Breast epithelium (tissue), 4 donors: ENCODE measurements around the gene ZNF45. TPM values are rescaled to one million over a fixed set of nuclear protein-coding genes. Genes with fewer than 3 reads are reported as not detected.

Source experiments
- DNase-seq, 2 donors: peaks; one replicate each; pipeline ENCODE4 v3.0.0-alpha.2; 2019; ENCODE audit warnings: low spot score in 2 of 2
- H3K27ac ChIP-seq, 2 donors: fragments of 200-600 bp; sonication (generic) in 1 of 2; one replicate each; pipeline ENCODE4 v1.5.1; 2016 to 2019; ENCODE audit warnings: mild to moderate bottlenecking in 1 of 2
- H3K27me3 ChIP-seq, 2 donors: fragments of 200-600 bp; sonication (generic) in 1 of 2; one replicate each; pipeline versions ENCODE4 v1.5.1 to v1.6.0; 2017 to 2019; ENCODE audit warnings: control low read depth in 1 of 2, mild to moderate bottlenecking in 1 of 2
- H3K36me3 ChIP-seq: fragments of 200-600 bp; one replicate; pipeline ENCODE4 v1.5.1; 2019
- H3K4me1 ChIP-seq, 2 donors: fragments of 200-600 bp; sonication (generic); one replicate each; pipeline ENCODE4 v1.5.1; 2016 to 2019; ENCODE audit warnings: control low read depth in 1 of 2
- H3K4me3 ChIP-seq, 3 donors: fragments of 200-600 bp; sonication (generic); 1 replicate in 2 of 3; 2 replicates in 1 of 3; pipeline ENCODE4 v1.5.1; 2016 to 2019; ENCODE audit warnings: mild to moderate bottlenecking in 3 of 3, moderate library complexity in 2 of 3
- H3K9me3 ChIP-seq, 2 donors: fragments of 200-600 bp; sonication (generic) in 1 of 2; one replicate each; pipeline ENCODE4 v1.5.1; 2016 to 2019; ENCODE audit warnings: control low read depth in 1 of 2
- POLR2A ChIP-seq: fragments of 450-650 bp; IDR thresholded peaks from one replicate; pipeline ENCODE4 v1.6.1; 2016; ENCODE audit warnings: antibody characterized with exemption, mild to moderate bottlenecking, moderate library complexity
- POLR2AphosphoS5 ChIP-seq, 3 donors: sonication (generic); formaldehyde crosslinking; IDR thresholded peaks; one replicate each; pipeline ENCODE4 v1.6.1; 2017; ENCODE audit warnings: antibody characterized with exemption in 3 of 3
- intact Hi-C: fragments of 100-400 bp; cut with DNase I; formaldehyde crosslinking; loops from one replicate; pipeline ENCODE4 v1.15.1; 2023; ENCODE audit warnings: low total_unique reads
- total RNA-seq, 3 donors: library from RNA; depleted of rRNA; stranded (reverse); fragments of >200 nt; gene quantifications; one replicate each; pipeline ENCODE4 v1.1.0, GENCODE V29; 2016
- TF ChIP-seq, protein P1 (sequence below), 3 donors: fragments of 450-650 bp; IDR thresholded peaks; one replicate each; pipeline ENCODE4 v1.5.1; 2016 to 2017; ENCODE audit warnings: antibody characterized with exemption in 3 of 3, mild to moderate bottlenecking in 3 of 3, moderate library complexity in 3 of 3

Gene ZNF45
- total RNA-seq, 3 donors from 2014 or later = 9.8 to 29.7 (median 19.3) TPM

DNA sequence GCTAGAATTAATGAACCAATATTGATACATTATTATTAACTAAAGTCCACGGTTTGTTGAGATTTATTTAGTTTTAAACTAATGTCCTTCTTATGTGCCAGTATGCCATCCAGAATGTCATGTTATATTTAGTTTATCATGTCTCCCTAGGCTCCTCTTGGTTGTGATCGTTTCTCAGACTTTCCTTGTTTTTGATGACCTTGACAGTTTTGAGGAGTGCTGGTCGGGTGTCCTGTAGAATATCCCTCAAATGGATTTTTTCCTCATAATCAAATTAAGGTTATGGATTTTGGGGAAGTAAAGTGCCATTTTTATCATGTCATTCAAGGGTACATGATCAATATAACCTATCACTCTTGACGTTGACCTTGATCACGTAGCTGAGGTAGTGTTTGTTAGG is 6.1 kb upstream of the ZNF45 start:
- Histone ChIP-seq H3K27me3 (no peaks in the 10 kb centered on the region), H3K9me3 (peaks cover 0 to 4% of the 10 kb centered on the region in 2 donors), H3K4me1 (no peaks in the 10 kb centered on the region), H3K4me3 (no peak overlapping the region), H3K36me3 (no peaks in the 10 kb centered on the region), H3K27ac (no peak overlapping the region)
- TF ChIP-seq POLR2AphosphoS5 (IDR thresholded peaks at IDR 0.05) = no peak
- TF ChIP-seq, protein P1, sequence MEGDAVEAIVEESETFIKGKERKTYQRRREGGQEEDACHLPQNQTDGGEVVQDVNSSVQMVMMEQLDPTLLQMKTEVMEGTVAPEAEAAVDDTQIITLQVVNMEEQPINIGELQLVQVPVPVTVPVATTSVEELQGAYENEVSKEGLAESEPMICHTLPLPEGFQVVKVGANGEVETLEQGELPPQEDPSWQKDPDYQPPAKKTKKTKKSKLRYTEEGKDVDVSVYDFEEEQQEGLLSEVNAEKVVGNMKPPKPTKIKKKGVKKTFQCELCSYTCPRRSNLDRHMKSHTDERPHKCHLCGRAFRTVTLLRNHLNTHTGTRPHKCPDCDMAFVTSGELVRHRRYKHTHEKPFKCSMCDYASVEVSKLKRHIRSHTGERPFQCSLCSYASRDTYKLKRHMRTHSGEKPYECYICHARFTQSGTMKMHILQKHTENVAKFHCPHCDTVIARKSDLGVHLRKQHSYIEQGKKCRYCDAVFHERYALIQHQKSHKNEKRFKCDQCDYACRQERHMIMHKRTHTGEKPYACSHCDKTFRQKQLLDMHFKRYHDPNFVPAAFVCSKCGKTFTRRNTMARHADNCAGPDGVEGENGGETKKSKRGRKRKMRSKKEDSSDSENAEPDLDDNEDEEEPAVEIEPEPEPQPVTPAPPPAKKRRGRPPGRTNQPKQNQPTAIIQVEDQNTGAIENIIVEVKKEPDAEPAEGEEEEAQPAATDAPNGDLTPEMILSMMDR (IDR thresholded peaks at IDR 0.05) = no peak
- no peak for TF ChIP-seq POLR2A
- intact Hi-C loops = no loop called here
- DNase-seq = no peak

DNA sequence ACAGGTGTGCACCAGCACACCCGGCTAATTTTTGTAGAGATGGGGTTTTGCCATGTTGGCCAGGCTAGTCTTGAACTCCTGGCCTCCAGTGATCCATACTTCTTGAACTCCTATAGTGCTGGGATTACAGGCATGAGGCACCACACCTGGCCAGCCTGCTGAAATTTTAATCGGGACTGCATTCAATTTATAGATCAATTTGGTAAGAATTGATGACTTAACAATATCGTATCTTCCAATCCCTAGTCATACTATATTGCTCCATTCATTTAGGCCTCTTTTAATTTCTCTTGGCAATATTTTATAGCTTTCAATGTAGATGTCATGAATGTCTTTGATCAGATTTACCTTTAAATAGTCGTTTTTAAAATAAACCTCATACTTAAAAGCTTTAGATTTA is 5.6 kb upstream of the ZNF45 start:
- Histone ChIP-seq H3K27me3 (no peaks in the 10 kb centered on the region), H3K9me3 (peaks cover 0 to 4% of the 10 kb centered on the region in 2 donors), H3K27ac (no peak overlapping the region), H3K36me3 (no peaks in the 10 kb centered on the region), H3K4me1 (no peaks in the 10 kb centered on the region), H3K4me3 (no peak overlapping the region)
- DNase-seq = no peak
- intact Hi-C loops = no loop called here
- TF ChIP-seq POLR2AphosphoS5 (IDR thresholded peaks at IDR 0.05) = no peak
- TF ChIP-seq, protein P1 (IDR thresholded peaks at IDR 0.05) = no peak
- no peak for TF ChIP-seq POLR2A

DNA sequence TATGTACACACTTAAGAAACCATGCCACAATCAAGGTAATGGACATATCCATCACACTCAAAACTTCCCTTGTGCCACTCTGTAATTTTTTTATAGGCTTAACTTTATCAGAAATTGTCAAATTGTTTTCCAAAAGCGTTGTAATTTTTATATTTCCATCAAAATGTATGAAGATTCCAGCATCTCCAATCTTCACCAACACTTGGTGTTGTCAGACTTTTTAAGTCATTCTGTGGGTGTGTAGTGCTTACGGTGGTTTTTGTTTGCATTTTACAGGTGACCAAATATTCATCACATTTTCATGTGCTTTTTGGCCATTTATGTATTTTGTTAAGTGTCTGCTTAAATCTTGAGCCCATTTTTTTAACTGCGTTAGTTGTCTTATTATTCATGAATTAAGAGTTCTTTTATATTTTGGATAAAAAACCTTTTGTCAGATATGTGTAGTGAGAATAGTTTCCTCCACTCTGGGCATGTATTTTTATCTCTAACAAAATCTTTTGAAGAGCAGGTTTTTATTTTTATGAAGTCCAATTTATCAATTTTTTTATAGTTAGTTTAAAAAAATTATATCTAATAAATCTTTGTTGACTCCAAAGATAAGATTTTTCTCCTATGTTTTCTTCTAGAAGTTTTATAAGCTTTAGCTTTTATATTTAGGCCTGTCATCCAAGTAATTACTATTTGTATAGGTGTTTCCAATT is 4.6 kb upstream of the ZNF45 start:
- TF ChIP-seq POLR2A = no peak
- TF ChIP-seq, protein P1 (IDR thresholded peaks at IDR 0.05) = no peak
- no peak for TF ChIP-seq POLR2AphosphoS5 (IDR thresholded peaks at IDR 0.05)
- intact Hi-C loops = no loop called here
- Histone ChIP-seq H3K4me3 (no peak overlapping the region), H3K36me3 (no peaks in the 10 kb centered on the region), H3K4me1 (no peaks in the 10 kb centered on the region), H3K27me3 (no peaks in the 10 kb centered on the region), H3K9me3 (peaks cover 0 to 4% of the 10 kb centered on the region in 2 donors), H3K27ac (no peak overlapping the region)
- no peak for DNase-seq

DNA sequence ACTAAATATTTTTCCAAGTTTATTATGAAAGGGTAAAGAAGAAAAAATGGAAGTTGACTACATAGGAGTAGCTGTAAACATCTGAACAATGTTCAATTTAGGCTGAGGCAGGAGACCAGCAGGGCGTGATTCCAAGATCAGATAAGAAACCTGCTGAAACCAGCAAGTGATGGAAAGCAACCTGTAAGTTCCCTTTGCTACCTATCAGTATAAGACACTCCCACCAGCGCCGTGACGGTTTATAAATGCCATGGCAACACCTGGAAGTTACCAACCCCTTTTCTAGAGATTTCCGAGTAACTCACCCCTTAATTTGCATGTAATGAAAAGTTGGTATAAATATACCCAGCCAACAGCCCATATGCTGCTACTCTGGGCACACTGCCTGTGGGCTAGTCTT is 1.1 kb upstream of the ZNF45 start:
- TF ChIP-seq, protein P1 (IDR thresholded peaks at IDR 0.05) = no peak
- TF ChIP-seq POLR2A (no peak), POLR2AphosphoS5 (IDR thresholded peaks at IDR 0.05) (no peak)
- Histone ChIP-seq H3K27me3 (no peaks in the 10 kb centered on the region), H3K27ac (peak overlapping the region in 1 of 2 donors; percentile 17), H3K36me3 (peaks cover 7% of the 10 kb centered on the region), H3K4me1 (peaks cover 0 to 12% of the 10 kb centered on the region in 2 donors), H3K4me3 (no peak overlapping the region), H3K9me3 (peaks cover 0 to 4% of the 10 kb centered on the region in 2 donors)
- no peak for DNase-seq
- intact Hi-C loops = no loop called here

DNA sequence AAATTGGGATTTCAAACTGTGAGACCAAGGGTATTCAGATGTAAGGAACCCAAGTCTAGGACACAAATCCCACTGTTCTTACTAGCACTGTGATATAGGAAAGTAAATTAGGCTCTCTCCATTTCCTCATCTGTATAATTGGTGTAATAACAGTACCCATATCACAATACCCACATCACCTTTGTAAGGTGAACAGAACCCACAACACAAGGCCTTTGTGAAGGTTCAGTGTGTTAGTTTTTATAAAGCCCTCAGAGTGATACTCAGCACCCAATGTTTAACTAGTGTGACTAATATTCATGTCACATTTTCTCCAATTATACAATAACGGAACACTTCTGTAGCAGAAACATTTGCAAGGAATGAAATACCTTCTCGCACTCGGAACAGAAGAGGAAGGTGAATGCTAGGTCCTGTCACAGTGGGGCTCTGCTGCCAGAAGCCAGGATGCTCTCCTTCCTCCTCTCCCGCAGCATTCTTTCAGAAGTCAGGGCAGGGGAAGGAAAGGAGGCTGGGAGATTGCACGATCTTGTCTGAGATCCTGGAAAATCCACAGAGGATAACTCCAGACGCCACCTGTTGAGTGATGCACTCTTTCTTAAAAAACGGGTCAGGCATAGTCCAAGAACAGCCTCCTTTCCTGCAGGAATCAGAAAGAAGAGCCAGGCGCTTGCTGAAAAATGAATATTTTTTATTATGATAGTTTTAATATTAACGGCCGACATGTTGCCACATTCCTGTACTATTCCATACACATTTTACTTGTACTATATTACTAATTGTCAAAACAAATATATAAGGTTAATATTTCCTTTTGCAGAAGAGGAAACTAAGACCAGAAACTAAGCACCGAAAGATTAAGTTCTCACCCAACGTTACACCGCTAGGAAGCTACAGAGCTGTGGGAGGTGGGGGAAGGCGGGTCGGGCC is 762 bp downstream of the ZNF45 start:
- intact Hi-C loops = no loop called here
- TF ChIP-seq POLR2A = no peak
- peak overlapping the region; percentile 82 to 91 for H3K27ac ChIP-seq

More for the DNA sequence above, 762 bp downstream of the ZNF45 start:
- no peaks in the 10 kb centered on the region for H3K27me3 ChIP-seq
- H3K4me1 ChIP-seq = peaks cover 0 to 12% of the 10 kb centered on the region in 2 donors
- no peak for DNase-seq
- H3K4me3 ChIP-seq = peak overlapping the region; percentile 59 to 85 (median 59)
- H3K9me3 ChIP-seq = peaks cover 0 to 7% of the 10 kb centered on the region in 2 donors
- peaks cover 17% of the 10 kb centered on the region for H3K36me3 ChIP-seq
